HG03175 (cell line): Measurements from ENCODE around the gene TBPL2.

Experiments used
- ATAC-seq: cut with Tn5 transposase; IDR thresholded peaks from one replicate; pipeline ENCODE4 v1.9.1; 2021; ENCODE audit warnings: mild to moderate bottlenecking, moderate library complexity; ENCODE audit not compliant: unreplicated experiment

Gene TBPL2

DNA sequence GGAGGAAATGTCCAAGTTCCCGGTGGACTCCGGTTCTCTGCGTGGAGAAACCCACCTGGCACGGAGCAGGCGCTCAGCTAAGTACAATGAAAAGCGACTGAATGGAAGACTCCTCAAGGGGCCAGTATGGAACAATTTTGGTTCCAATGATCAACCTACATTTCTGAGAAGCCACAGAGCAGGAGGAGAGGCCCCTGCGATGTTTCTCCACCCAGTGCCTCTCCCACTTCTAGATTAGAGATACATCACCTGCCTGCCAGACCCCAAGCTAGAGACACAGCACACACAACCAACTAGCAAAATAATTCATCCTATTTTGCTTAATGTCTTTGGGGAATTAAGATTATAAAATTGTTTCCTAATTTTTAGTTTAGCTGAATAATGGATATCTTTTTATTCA lies 67.6 kb downstream of the TBPL2 start:
- ATAC-seq: no peak

DNA sequence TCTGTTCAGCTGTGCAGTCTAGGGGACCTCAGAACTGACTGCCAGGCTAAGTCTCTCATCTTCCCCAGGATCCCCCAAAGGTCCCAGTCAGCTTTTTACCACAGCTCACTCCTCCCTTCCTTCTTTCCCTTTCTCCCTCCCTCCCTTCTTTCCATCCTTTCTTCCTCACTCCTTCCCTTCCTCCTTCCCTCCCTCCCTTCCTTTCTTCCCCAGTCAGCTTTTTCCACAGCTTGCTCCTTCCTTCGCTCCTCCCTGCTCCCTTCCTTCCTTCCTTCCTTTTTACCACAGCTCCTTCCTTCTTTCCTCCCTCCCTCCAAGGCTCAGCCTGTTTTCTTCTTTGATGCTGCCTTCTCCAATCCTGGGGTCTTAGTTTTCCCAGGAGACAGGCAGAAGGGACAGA lies 68.0 kb downstream of the TBPL2 start:
- no peak for ATAC-seq

DNA sequence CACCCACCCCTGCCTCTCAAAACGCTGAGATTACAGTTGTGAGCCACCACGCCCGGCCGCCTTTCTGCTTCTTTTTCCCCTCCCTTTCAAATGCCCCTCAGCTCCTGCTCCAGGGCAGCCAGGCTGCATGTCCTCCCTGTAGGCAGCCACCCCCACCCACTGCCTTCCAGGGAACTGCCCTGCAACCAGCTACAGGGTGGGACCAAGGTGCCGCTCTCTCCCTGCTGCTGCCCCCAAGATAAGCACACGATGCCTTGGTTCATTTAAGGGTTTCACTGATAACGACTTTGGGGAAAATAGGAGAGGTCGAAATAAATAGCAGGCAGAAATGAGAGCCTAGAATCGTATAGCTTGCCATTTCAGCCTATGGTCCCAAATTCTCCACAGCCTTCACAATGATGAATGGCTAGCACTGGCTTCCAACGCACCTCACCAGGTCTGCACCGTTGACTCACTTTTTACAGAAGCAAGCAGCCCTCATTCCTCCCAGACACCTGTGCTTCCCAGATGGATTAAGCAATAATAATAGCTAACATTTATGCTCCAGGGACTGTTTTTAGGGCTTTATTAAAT lies 69.4 kb downstream of the TBPL2 start:
- no peak for ATAC-seq

DNA sequence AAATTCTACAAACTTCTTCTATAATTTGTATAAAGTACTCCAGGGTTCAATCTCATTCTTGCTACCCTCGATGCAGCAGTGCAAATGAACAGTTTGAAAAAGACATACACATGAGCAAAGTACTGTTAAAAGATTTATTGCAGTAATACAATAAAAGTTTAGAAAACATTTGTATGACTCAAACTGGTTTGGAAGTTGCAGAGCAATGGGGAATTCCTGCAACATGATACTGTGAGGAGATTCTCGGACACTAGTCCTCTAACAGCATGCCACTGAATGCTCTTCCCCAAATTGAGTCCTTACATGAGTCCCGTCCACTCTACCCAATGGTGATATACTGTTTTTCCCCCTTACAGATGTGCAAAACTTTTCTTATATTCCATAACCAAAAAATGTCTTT lies 74.1 kb downstream of the TBPL2 start:
- ATAC-seq: no peak
